Subcutaneous preadipocyte (primary cell): Measurements from ENCODE around the gene GNE. TPM values are rescaled to one million over a fixed set of nuclear protein-coding genes. Genes with fewer than 3 reads are reported as not detected.

Source experiments
- small RNA-seq: library from RNA; depleted of rRNA; stranded (forward); fragments of <200 nt; gene quantifications from one replicate; pipeline ENCODE3, GENCODE V24; 2012
- total RNA-seq: library from RNA; depleted of rRNA; stranded (reverse); fragments of >200 nt; gene quantifications from 2 replicates; pipeline ENCODE4 v1.2.3, GENCODE V29; 2012

GNE gene, protein sequence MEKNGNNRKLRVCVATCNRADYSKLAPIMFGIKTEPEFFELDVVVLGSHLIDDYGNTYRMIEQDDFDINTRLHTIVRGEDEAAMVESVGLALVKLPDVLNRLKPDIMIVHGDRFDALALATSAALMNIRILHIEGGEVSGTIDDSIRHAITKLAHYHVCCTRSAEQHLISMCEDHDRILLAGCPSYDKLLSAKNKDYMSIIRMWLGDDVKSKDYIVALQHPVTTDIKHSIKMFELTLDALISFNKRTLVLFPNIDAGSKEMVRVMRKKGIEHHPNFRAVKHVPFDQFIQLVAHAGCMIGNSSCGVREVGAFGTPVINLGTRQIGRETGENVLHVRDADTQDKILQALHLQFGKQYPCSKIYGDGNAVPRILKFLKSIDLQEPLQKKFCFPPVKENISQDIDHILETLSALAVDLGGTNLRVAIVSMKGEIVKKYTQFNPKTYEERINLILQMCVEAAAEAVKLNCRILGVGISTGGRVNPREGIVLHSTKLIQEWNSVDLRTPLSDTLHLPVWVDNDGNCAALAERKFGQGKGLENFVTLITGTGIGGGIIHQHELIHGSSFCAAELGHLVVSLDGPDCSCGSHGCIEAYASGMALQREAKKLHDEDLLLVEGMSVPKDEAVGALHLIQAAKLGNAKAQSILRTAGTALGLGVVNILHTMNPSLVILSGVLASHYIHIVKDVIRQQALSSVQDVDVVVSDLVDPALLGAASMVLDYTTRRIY
- 21.3 and 28.3 TPM in 2 replicates for total RNA-seq

DNA sequence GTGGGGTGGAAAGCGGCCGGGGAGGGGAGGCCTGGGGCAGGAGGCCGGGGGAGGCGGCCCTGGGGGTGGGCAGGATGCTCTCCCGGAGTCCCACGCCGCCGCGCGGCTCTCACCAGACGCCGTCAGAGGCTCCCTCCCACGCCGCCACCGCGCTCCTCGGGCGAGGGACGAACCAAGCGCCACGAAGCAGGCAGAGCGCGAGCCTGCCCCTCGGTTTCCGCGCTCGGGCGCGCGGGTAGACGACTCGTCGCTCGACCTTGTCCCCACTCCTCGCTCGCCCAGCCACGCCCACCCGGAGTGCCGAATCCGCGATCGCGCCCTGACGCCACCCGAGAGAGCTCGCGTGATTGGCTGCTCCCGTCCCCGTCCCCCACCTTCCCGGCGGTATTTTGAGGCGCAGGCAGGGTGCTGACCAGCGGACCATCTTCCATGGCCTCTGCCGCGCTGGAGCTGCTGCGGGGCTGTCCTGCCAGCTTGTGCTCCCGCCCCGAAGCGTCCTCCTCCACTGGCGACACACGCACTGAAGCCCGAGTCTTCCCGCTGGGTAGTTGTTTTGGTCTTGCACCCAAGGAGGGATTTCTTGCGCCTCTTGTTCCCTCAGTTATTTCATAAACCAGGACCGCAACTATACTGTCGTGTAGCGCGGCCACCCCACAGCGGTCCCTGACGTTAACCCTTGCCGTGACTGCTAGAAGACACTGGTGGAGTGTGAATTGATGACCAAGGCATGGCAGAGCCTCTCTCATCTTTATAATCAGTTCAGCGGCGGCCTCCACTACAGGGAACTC is at the start of gene GNE:
GNE (minus strand) TSS at position 241 of the 788 bp plus-strand sequence. CDS start 9,093 bp downstream, outside the sequence.

DNA sequence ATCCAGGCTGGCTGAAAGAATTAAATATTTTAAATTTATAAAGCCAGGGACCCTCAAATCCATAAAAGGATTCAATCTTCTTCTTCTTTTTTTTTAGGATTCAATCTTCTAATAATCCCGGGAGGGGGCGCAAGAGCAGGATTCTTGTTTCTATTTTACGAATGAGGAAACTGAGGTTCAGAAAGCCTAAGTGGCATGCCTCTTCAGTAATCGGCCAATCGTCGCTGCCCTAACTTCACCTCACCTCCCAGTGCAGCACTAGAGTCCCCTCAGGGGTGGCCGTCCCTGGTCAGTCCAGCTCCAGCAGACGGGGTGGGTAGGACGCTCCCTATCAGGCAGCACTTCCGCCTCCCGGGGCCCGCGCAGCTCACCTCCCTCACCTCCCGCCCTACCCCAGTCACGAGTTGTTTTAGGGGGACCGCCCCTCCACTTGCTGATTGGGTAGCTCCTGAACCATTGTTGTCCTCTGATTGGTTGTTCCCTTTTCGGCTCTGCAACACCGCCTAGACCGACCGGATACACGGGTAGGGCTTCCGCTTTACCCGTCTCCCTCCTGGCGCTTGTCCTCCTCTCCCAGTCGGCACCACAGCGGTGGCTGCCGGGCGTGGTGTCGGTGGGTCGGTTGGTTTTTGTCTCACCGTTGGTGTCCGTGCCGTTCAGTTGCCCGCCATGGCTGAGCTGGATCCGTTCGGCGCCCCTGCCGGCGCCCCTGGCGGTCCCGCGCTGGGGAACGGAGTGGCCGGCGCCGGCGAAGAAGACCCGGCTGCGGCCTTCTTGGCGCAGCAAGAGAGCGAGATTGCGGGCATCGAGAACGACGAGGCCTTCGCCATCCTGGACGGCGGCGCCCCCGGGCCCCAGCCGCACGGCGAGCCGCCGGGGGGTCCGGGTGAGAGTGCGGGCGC is 67.6 kb downstream of the GNE start, which contains the start of gene CLTA:
CLTA (plus strand) TSS at position 534 of the 902 bp plus-strand sequence; CDS start at position 670, 136 bp downstream.

GRCh38 chr9:36169166-36169565 is 89.1 kb downstream of the GNE start, which contains the start of gene CCIN:
Gene CCIN (plus strand): TSS chr9:36169388. CDS start chr9:36169503, 115 bp downstream.

Small RNAs within 50 kb of the gene (small RNA-seq; reads per million reads assigned to genes)
- not detected for gene RNU4-53P

Other genes with a start within 250 kb of the GNE start
- 32.8 and 45.6 TPM in 2 replicates for gene RECK, start 221.5 kb downstream of the GNE start, total RNA-seq
- 20.7 and 31.6 TPM in 2 replicates for gene GLIPR2, start 121.7 kb downstream of the GNE start, total RNA-seq
- gene CCIN, start 89.1 kb downstream of the GNE start, total RNA-seq = 0.39 and 1.8 TPM in 2 replicates
- 205 and 231 TPM in 2 replicates for gene CLTA, start 67.5 kb downstream of the GNE start, total RNA-seq
- gene RNF38, start 141.8 kb upstream of the GNE start, total RNA-seq = 8.8 and 10.8 TPM in 2 replicates